ENCODE data around the gene TRIM31. TPM values are rescaled to one million over a fixed set of nuclear protein-coding genes. Genes with fewer than 3 reads are reported as not detected.

Gene TRIM31
- not detected for total RNA-seq

DNA sequence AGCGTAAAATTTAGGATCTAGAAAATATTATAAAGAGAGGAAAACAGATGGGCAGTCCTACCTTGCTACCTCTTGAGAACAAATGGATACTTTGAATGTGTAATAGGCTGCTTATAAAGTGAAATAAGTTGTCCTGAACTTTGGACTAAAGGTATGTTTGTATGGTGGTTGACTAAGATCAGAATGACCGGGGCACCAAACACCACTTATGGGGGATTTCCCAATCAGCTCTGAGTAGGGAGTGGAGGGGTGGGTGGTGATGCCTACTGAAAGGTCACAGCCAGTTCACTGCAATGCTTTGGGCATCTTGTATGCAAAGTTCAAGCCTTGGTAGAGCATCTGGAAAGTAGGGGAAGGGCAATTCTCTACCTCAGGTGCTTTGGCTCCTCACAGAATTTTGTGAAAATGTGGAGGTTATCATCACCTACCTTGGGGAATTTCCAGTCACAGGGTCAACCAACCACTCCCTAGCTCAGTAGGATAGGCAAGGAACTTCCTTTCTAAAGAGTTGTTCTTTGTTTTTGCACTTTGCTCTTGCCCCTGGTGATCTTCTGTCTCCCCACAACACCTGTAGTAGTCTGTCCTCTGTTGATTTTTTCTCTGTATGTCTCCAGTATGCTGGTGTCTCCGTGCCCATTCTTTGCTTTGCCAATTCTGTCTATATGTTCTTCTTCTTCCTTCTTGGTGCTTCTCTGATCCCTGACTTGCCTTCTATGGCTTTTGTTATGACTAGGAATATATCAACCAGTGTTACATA, at the start of gene TRIM31:
Gene TRIM31, minus strand, starts transcription at position 88 of the 757 bp plus-strand sequence. CDS start 285 bp downstream, outside the sequence.
- Mint-ChIP-seq H3K36me3 (ENCODE audit: low read depth) (no peaks in the 10 kb centered on the region), H3K4me3 (no peak within 1 kb of the TSS), H3K4me1 (peaks cover 12% of the 10 kb centered on the region), H3K27ac (no peak within 1 kb of the TSS), H3K27me3 (peaks cover 31% of the 10 kb centered on the region), H3K9me3 (ENCODE audit: low read depth) (no peaks in the 10 kb centered on the region)
- intact Hi-C loops (cut with DNase I, micrococcal nuclease): no loop called here
- ChIA-PET POLR2A (no interaction called here), CTCF (interaction anchor here (0.5 to 1.6 kb wide), 2 partner anchors 18 to 1275 kb away, joined by 3 to 4 read pairs; no protein-coding TSS in a partner anchor)
- ATAC-seq: peak; percentile 79
- peak; percentile 20 for DNase-seq

GRCh38 chr6:30162265-30163089, 49.6 kb upstream of the TRIM31 start:
- no peak for DNase-seq
- no peaks in the 10 kb centered on the region for H3K36me3 Mint-ChIP-seq (ENCODE audit: low read depth)
- ChIA-PET POLR2A (no interaction called here), CTCF (interaction anchor here (0.6 kb wide), 1 partner anchor 27 kb away, joined by 3 read pairs; the partner anchor contains the start of gene TRIM40)
- H3K27me3 Mint-ChIP-seq: peaks cover 8% of the 10 kb centered on the region
- H3K27ac Mint-ChIP-seq: peak overlapping the region; percentile 52
- peaks cover 35% of the 10 kb centered on the region for H3K4me1 Mint-ChIP-seq
- no peak for ATAC-seq
- intact Hi-C loops (cut with DNase I, micrococcal nuclease): no loop called here
- H3K4me3 Mint-ChIP-seq: no peak overlapping the region
- H3K9me3 Mint-ChIP-seq (ENCODE audit: low read depth): no peaks in the 10 kb centered on the region

DNA sequence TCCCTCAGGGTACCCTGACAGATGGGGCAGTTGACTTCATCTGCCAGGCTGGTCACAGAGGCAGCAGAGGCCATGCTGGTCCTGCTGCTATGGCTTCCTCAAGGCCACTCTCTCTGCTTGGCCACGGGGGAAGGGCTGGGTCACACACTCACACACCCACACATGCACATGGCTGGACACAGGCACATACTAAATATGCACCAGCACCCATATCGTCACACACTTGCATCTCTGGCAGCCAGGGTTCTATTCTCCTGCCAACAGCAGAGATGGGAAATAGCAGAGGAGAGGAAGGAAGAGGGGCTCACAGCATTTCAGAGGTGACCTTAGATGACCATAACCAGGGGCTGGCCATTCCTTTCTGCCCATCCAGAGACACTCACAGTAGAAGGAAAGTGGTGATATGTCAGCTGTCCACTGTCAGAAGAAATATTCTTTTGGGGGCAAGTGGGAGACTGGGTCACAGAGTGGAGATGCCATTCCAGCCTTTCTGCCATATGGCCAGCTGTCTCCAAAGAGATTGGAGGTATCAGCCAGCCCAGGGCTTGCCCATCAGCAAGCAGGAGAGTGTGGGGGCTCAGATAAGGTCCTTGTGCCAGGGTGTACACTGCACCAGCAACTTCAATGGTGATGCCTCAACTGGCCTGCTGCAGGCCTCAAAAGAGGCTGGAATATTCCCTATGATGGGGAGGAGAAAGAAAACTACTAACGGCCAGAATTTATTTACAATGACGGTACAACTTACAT, 48.1 kb upstream of the TRIM31 start, which contains the start of gene TRIM10:
Gene TRIM10, minus strand, starts transcription at position 427 of the 747 bp plus-strand sequence. Its CDS starts 353 bp downstream, at position 74.
- intact Hi-C loops (cut with DNase I, micrococcal nuclease): no loop called here
- no peak within 1 kb of the TSS for H3K4me3 Mint-ChIP-seq
- ATAC-seq (no peak), DNase-seq (no peak)
- POLR2A ChIA-PET: no interaction called here
- no peaks in the 10 kb centered on the region for H3K36me3 Mint-ChIP-seq (ENCODE audit: low read depth)
- CTCF ChIA-PET: no interaction called here
- peaks cover 27% of the 10 kb centered on the region for H3K4me1 Mint-ChIP-seq
- H3K9me3 Mint-ChIP-seq (ENCODE audit: low read depth): no peaks in the 10 kb centered on the region
- no peak within 1 kb of the TSS for H3K27ac Mint-ChIP-seq
- peaks cover 8% of the 10 kb centered on the region for H3K27me3 Mint-ChIP-seq

- intact Hi-C loops (cut with DNase I, micrococcal nuclease): no loop called here
- ATAC-seq (no peak), DNase-seq (no peak)
- H3K4me1 Mint-ChIP-seq: peaks cover 27% of the 10 kb centered on the region
- ChIA-PET POLR2A (no interaction called here), CTCF (no interaction called here)
- peaks cover 7% of the 10 kb centered on the region for H3K27me3 Mint-ChIP-seq
- H3K9me3 Mint-ChIP-seq (ENCODE audit: low read depth): no peaks in the 10 kb centered on the region
- no peak overlapping the region for H3K4me3 Mint-ChIP-seq
- no peak overlapping the region for H3K27ac Mint-ChIP-seq
- H3K36me3 Mint-ChIP-seq (ENCODE audit: low read depth): no peaks in the 10 kb centered on the region
Observed at GRCh38 chr6:30160008-30160784, 47.3 kb upstream of the TRIM31 start.

GRCh38 chr6:30158475-30159040, 45.7 kb upstream of the TRIM31 start:
- Mint-ChIP-seq H3K4me3 (no peak overlapping the region), H3K27me3 (peaks cover 10% of the 10 kb centered on the region), H3K4me1 (peaks cover 26% of the 10 kb centered on the region), H3K36me3 (ENCODE audit: low read depth) (no peaks in the 10 kb centered on the region), H3K27ac (peak overlapping the region; percentile 1), H3K9me3 (ENCODE audit: low read depth) (no peaks in the 10 kb centered on the region)
- intact Hi-C loops (cut with DNase I, micrococcal nuclease): no loop called here
- peak; percentile 99 for ATAC-seq
- DNase-seq: peak; percentile 57
- CTCF ChIA-PET: interaction anchor here (1.0 to 1.1 kb wide), 2 partner anchors 28 to 55 kb away, joined by 3 to 4 read pairs; no protein-coding TSS in a partner anchor
- POLR2A ChIA-PET: no interaction called here

DNA sequence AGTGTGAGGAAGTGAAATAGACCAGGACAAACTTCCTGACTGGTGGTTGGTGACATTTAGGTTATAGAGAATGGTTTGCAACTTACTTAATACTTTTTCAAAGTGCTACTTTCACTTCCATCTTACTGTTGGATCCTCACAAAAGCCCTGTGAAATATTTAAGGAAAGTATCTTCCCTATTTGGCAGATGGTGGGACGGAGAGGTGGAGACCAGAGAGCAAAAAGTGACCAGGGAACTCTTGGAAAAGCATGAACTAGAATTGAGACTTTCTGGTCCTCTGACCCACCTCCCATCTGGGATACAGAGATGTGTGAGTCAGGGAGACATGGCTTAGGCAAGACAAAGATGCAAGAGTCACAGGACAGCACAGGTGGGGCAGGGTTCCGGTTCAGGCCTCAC, 45.1 kb upstream of the TRIM31 start:
- Mint-ChIP-seq H3K27ac (no peak overlapping the region), H3K4me1 (peaks cover 20% of the 10 kb centered on the region), H3K36me3 (ENCODE audit: low read depth) (no peaks in the 10 kb centered on the region), H3K4me3 (no peak overlapping the region), H3K27me3 (peaks cover 13% of the 10 kb centered on the region), H3K9me3 (ENCODE audit: low read depth) (no peaks in the 10 kb centered on the region)
- no peak for DNase-seq
- ChIA-PET POLR2A (no interaction called here), CTCF (interaction anchor here (0.7 to 1.0 kb wide), 2 partner anchors 26 to 54 kb away, joined by 3 read pairs; no protein-coding TSS in a partner anchor)
- no peak for ATAC-seq
- intact Hi-C loops (cut with DNase I, micrococcal nuclease): no loop called here

GRCh38 chr6:30157581-30157980, 44.7 kb upstream of the TRIM31 start:
- no peaks in the 10 kb centered on the region for H3K9me3 Mint-ChIP-seq (ENCODE audit: low read depth)
- no peak overlapping the region for H3K4me3 Mint-ChIP-seq
- CTCF ChIA-PET: interaction anchor here (0.7 to 1.0 kb wide), 2 partner anchors 25 to 54 kb away, joined by 3 read pairs; no protein-coding TSS in a partner anchor

DNA sequence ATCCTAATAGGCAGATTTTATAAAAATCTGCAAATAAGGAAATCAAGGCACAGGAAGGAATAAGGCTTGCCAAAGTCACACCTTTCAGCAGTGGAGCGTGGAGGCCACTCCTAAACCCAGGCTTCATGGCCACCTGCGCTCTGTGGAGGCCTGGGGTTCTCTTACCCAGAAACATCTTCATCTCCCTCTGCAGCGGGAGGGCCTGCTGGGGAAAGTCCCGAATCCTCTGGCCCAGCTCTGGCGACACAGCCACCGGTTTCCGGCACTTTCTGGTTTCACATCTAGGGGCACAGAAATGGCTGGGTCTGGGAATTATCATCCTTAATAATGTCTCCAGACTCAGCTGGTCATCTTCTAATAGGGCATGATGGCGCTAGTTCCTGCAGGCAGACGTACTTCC, 43.9 kb upstream of the TRIM31 start:
- H3K27me3 Mint-ChIP-seq: peaks cover 14% of the 10 kb centered on the region
- H3K4me3 Mint-ChIP-seq: no peak overlapping the region
- DNase-seq (no peak), ATAC-seq (no peak)
- H3K9me3 Mint-ChIP-seq (ENCODE audit: low read depth): no peaks in the 10 kb centered on the region
- CTCF ChIA-PET: no interaction called here
- H3K27ac Mint-ChIP-seq: no peak overlapping the region
- intact Hi-C loops (cut with DNase I, micrococcal nuclease): no loop called here
- H3K4me1 Mint-ChIP-seq: peaks cover 15% of the 10 kb centered on the region
- POLR2A ChIA-PET: interaction anchor here (0.7 kb wide), 1 partner anchor 32 kb away, joined by 4 read pairs; no protein-coding TSS in a partner anchor
- no peaks in the 10 kb centered on the region for H3K36me3 Mint-ChIP-seq (ENCODE audit: low read depth)

More at GRCh38 chr6:30157581-30157980, 44.7 kb upstream of the TRIM31 start:
- Mint-ChIP-seq H3K27ac (no peak overlapping the region), H3K4me1 (peaks cover 19% of the 10 kb centered on the region), H3K36me3 (ENCODE audit: low read depth) (no peaks in the 10 kb centered on the region), H3K27me3 (peaks cover 14% of the 10 kb centered on the region)
- ATAC-seq (no peak), DNase-seq (no peak)
- POLR2A ChIA-PET: interaction anchor here (0.7 kb wide), 1 partner anchor 31 kb away, joined by 4 read pairs; no protein-coding TSS in a partner anchor
- intact Hi-C loops (cut with DNase I, micrococcal nuclease): no loop called here

DNA sequence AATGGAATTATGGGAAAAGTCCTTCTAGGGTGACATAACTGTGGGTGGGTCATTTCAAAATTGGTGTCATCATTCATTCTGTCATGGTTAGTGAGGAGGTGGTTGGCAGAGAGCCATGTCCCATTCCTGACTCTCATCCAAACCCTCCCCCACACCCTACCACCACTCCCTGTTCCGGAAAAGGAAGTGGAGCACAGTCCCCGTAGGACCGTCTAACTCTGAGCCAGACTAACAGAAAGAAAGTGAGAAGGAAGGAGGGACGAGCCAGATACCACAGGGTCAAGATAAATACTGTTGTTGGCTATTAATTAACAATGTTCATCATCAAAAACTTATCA, 43.3 kb upstream of the TRIM31 start:
- Mint-ChIP-seq H3K4me3 (no peak overlapping the region), H3K4me1 (peaks cover 15% of the 10 kb centered on the region), H3K9me3 (ENCODE audit: low read depth) (no peaks in the 10 kb centered on the region), H3K36me3 (ENCODE audit: low read depth) (no peaks in the 10 kb centered on the region), H3K27ac (no peak overlapping the region), H3K27me3 (peaks cover 14% of the 10 kb centered on the region)
- DNase-seq (no peak), ATAC-seq (no peak)
- ChIA-PET CTCF (no interaction called here), POLR2A (no interaction called here)
- intact Hi-C loops (cut with DNase I, micrococcal nuclease): no loop called here

- Mint-ChIP-seq H3K4me3 (no peak overlapping the region), H3K9me3 (ENCODE audit: low read depth) (no peaks in the 10 kb centered on the region), H3K36me3 (ENCODE audit: low read depth) (no peaks in the 10 kb centered on the region), H3K27me3 (peaks cover 14% of the 10 kb centered on the region), H3K27ac (no peak overlapping the region), H3K4me1 (peaks cover 15% of the 10 kb centered on the region)
- ATAC-seq (no peak), DNase-seq (no peak)
- CTCF ChIA-PET: interaction anchor here (1.3 to 1.5 kb wide), 2 partner anchors 25 to 29 kb away, joined by 3 to 6 read pairs; no protein-coding TSS in a partner anchor
- intact Hi-C loops (cut with DNase I, micrococcal nuclease): no loop called here
- POLR2A ChIA-PET: no interaction called here
Observed at GRCh38 chr6:30155520-30156261, 42.8 kb upstream of the TRIM31 start.

Data from activated CD4-positive, alpha-beta T cell treated with anti-CD3 and anti-CD28 coated beads for 36 hours (primary cell).